ENCODE measurements around the gene BAIAP2L2.

Gene BAIAP2L2

DNA sequence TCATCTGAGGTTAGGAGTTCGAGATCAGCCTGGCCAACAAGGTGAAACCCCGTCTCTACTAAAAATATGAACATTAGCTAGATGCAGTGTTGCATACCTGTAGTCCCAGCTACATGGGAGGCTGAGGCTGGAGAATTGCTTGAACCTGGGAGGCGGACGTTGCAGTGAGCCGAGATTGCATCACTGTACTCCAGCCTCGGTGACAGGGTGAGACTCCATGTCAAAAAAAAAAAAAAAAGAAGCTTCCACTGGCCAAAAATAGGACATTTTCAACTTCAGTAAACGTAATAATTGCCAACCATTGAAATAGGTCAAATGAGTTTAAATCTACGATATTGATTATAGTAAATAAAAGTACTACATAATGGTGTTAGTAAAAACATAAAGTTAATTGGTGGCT, 6.8 kb downstream of the BAIAP2L2 start:
- TF ChIP-seq RAD21 (IDR thresholded peaks at IDR 0.05; ENCODE audit: low read depth) = no peak
- no peak for TF ChIP-seq TEAD4 (IDR thresholded peaks at IDR 0.05)
- no peak for TF ChIP-seq NFIC (IDR thresholded peaks at IDR 0.05)
- TF ChIP-seq, protein P1, sequence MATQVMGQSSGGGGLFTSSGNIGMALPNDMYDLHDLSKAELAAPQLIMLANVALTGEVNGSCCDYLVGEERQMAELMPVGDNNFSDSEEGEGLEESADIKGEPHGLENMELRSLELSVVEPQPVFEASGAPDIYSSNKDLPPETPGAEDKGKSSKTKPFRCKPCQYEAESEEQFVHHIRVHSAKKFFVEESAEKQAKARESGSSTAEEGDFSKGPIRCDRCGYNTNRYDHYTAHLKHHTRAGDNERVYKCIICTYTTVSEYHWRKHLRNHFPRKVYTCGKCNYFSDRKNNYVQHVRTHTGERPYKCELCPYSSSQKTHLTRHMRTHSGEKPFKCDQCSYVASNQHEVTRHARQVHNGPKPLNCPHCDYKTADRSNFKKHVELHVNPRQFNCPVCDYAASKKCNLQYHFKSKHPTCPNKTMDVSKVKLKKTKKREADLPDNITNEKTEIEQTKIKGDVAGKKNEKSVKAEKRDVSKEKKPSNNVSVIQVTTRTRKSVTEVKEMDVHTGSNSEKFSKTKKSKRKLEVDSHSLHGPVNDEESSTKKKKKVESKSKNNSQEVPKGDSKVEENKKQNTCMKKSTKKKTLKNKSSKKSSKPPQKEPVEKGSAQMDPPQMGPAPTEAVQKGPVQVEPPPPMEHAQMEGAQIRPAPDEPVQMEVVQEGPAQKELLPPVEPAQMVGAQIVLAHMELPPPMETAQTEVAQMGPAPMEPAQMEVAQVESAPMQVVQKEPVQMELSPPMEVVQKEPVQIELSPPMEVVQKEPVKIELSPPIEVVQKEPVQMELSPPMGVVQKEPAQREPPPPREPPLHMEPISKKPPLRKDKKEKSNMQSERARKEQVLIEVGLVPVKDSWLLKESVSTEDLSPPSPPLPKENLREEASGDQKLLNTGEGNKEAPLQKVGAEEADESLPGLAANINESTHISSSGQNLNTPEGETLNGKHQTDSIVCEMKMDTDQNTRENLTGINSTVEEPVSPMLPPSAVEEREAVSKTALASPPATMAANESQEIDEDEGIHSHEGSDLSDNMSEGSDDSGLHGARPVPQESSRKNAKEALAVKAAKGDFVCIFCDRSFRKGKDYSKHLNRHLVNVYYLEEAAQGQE (IDR thresholded peaks at IDR 0.05; ENCODE audit: low read depth) = no peak
- TF ChIP-seq FOXM1 (IDR thresholded peaks at IDR 0.05; ENCODE audit: borderline replicate concordance, low read depth) = no peak
- TF ChIP-seq EP300 (IDR thresholded peaks at IDR 0.05; ENCODE audit: borderline replicate concordance) = no peak
- TF ChIP-seq CREB1 (IDR thresholded peaks at IDR 0.05; ENCODE audit: low read depth) = no peak
- TF ChIP-seq CEBPB (IDR thresholded peaks at IDR 0.05) = no peak
- no peak for TF ChIP-seq EGR1 (IDR thresholded peaks at IDR 0.05)
- TF ChIP-seq, protein P2, sequence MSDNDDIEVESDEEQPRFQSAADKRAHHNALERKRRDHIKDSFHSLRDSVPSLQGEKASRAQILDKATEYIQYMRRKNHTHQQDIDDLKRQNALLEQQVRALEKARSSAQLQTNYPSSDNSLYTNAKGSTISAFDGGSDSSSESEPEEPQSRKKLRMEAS (IDR thresholded peaks at IDR 0.05) = no peak
- TF ChIP-seq TAF1 (IDR thresholded peaks at IDR 0.05; ENCODE audit: low read depth) = no peak
- no peak for TF ChIP-seq ZBTB7A (IDR thresholded peaks at IDR 0.05; ENCODE audit: low read depth)
- no peak for TF ChIP-seq TCF12 (IDR thresholded peaks at IDR 0.05; ENCODE audit: low read depth)
- no peak for TF ChIP-seq YY1 (IDR thresholded peaks at IDR 0.05; ENCODE audit: low read depth)
- TF ChIP-seq, protein P3, sequence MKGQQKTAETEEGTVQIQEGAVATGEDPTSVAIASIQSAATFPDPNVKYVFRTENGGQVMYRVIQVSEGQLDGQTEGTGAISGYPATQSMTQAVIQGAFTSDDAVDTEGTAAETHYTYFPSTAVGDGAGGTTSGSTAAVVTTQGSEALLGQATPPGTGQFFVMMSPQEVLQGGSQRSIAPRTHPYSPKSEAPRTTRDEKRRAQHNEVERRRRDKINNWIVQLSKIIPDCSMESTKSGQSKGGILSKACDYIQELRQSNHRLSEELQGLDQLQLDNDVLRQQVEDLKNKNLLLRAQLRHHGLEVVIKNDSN (IDR thresholded peaks at IDR 0.05) = no peak

DNA sequence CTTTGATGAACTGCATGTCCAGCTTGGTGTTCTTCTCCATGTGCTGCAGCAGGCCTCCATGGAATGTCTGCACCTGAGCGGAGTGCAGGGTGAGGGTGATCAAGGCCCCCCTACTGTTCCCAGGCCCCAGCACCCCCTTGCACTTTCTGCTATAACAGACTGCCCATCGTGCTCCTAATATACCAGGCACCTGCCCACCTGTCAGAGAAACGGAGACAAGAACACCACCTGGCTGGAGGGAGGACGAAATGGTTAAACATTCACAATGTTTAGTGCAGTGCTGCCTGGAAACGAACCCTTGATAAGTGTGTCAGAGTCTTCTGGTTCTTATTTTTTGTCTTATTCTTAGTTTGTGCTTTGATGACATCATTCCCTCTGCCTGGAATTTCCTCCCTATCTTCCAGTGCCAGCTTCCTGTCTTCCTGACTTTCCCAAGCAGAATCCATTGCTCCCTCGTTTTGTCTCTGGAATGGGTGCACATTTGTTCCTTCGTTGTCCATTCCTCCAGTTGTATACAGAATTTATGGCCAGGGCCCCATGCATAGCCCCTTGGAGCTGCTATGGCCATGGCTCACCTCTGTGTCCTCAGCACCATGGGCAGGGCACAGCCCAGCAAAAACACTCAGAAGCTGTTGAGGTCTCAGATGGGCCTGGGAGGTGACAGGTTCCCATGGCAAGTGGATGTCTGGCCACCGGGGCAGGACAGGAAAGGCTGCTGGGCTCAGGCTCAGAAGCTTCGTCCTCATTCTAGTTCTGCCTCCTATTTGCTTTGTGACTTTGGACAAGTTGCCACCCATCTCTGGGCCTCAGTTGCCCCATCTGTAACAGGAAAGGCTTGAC, 11.9 kb downstream of the BAIAP2L2 start:
- TF ChIP-seq FOXM1 (IDR thresholded peaks at IDR 0.05; ENCODE audit: borderline replicate concordance, low read depth) (no peak), EP300 (IDR thresholded peaks at IDR 0.05; ENCODE audit: borderline replicate concordance) (no peak)
- TF ChIP-seq, protein P1 (IDR thresholded peaks at IDR 0.05; ENCODE audit: low read depth) = peak; percentile 37; the same call in 1 of the 2 replicates

DNA sequence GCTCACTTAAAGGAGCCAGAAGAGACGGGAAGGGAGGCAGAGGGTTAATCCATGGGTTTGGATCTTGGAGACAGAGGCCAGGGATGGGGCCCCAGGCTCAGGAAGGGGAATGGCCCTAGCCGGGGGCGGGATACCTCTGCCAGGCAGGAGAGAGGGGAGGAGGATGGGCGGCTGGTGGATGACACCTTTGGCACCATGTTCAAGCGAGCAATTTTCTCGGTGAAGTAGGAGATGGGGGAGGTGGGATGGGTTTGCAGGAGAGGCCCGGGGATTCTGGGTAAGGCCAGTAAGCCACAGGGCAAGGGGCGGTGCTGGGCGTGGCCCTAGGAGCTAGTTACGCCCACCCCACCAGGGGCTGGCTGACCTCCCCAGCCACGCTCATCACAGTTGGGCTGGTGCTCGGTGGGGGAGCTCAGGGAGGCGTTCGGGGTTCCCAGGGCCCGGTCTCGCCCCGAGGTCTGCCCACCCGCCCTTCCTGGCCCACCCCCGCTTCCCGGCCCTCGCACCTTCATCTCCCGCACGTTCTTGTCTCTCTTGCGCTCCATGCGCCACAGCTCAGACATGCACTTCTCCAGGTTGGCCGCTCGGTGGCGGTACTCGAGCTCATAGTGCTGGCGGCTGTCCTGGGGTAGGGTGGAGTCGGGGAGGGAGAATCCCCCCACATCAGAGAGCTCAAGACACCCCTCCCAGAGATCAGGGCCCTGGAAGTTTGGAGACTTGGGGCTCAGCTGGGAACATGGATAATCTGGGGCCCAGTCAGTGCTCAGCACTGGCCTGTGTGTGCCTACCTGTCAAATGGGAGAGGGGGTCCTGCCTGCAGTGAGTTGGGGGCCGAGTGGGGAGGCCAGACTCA, 12.7 kb downstream of the BAIAP2L2 start:
- TF ChIP-seq TAF1 (IDR thresholded peaks at IDR 0.05; ENCODE audit: low read depth) (no peak), CEBPB (IDR thresholded peaks at IDR 0.05) (no peak), NFIC (IDR thresholded peaks at IDR 0.05) (no peak), CREB1 (IDR thresholded peaks at IDR 0.05; ENCODE audit: low read depth) (no peak), ZBTB7A (IDR thresholded peaks at IDR 0.05; ENCODE audit: low read depth) (no peak), TCF12 (IDR thresholded peaks at IDR 0.05; ENCODE audit: low read depth) (no peak), YY1 (IDR thresholded peaks at IDR 0.05; ENCODE audit: low read depth) (no peak), FOXM1 (IDR thresholded peaks at IDR 0.05; ENCODE audit: borderline replicate concordance, low read depth) (no peak), EGR1 (IDR thresholded peaks at IDR 0.05) (no peak), TEAD4 (IDR thresholded peaks at IDR 0.05) (no peak), EP300 (IDR thresholded peaks at IDR 0.05; ENCODE audit: borderline replicate concordance) (no peak), RAD21 (IDR thresholded peaks at IDR 0.05; ENCODE audit: low read depth) (no peak)
- TF ChIP-seq, protein P2 (IDR thresholded peaks at IDR 0.05) = no peak
- TF ChIP-seq, protein P1 (IDR thresholded peaks at IDR 0.05; ENCODE audit: low read depth) = no peak
- TF ChIP-seq, protein P3 (IDR thresholded peaks at IDR 0.05) = no peak

Measured in Ishikawa (cell line).